GM19324 (cell line): Measurements from ENCODE around the gene FUBP1.
"Not testable (repeated sequence)": the region's sequence is repeated elsewhere in the genome, so short reads cannot be mapped to it uniquely, and the experiment has no call there.

Experiments used
- ATAC-seq: cut with Tn5 transposase; IDR thresholded peaks from one replicate; pipeline ENCODE4 v1.9.1; 2021; ENCODE audit warnings: mild to moderate bottlenecking, moderate library complexity; ENCODE audit not compliant: unreplicated experiment, low FRiP score

Gene FUBP1

GRCh38 chr1:77951328-77951727 lies 27.5 kb downstream of the FUBP1 start:
- no peak for ATAC-seq

- ATAC-seq, result peak; percentile 69
Measured at GRCh38 chr1:77950873-77951272, 28.0 kb downstream of the FUBP1 start.

- ATAC-seq, result no peak
Measured at GRCh38 chr1:77948841-77949424, 29.9 kb downstream of the FUBP1 start.

DNA sequence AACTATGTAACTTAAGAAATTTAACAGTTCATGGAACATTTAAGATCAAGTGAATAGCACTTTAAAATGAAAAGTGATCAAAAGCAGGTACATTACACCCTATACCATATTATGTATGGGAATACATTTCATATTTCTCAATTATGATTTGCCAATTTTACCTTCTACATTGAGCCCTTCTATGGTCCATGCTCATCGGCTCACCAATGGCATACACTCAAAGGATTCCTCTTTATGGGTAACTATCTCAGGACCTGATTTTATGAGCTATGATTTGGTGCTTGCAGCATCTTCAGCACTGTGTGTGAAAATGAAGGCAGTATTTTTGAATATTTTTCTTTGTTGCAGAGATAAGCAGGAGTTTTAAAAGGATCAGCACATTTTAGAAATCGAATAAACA lies 33.5 kb downstream of the FUBP1 start:
- no peak for ATAC-seq

GRCh38 chr1:77942400-77943140 lies 36.3 kb downstream of the FUBP1 start:
- no peak for ATAC-seq

DNA sequence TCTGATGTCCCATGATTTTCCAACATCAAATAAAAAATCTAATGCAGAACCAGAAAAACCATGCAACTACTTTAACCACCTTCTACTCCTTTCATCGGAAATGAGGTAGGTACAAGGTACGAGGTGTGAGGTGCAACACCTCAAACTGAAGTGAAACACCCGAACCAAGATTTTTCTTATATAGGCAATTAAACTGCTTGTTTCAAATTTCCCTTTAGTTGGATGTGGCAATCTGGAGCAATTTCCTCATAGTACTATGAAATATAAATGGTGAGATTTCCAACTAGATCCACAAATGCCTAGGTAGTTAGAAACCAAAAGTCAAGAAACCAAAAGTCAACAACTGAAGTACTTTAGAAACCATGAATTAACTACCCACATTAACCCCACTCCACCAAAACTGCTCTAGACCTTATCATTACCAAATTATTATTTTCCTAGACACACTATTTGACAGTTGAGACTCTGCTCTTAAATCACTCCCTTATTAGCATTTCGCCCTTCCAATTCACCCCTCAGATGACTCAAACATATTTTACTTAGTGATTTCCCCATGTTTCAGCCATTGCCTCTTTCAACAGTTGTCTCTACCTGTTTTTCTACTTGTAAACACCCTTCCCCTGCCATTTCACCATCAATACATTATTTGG lies 37.8 kb downstream of the FUBP1 start:
- ATAC-seq, result no peak

GRCh38 chr1:77938651-77939050 lies 40.2 kb downstream of the FUBP1 start:
- ATAC-seq, result no peak

- no peak for ATAC-seq
Measured at GRCh38 chr1:77929806-77930205, 49.1 kb downstream of the FUBP1 start.

DNA sequence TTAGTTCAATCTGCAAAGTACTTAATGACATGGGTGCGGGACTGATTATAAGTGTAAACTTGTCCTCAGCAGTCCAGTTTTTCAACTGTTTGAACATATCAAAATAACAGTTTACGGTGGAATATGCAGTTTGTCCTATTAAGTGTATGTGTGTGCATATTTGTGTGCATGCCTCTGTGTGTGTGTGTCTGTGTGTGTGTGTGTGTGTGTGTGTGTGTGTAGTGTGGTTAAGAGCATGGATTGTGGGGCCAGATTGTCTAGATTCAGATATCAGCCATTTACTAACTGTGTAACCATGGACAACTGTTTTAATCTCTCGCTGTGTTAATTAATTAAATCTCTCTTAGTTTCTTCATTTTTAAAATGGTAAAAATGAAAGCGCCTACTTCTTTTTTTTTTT lies 51.5 kb downstream of the FUBP1 start:
- no peak for ATAC-seq

- ATAC-seq, result no peak
Measured at GRCh38 chr1:77926561-77927357, 52.1 kb downstream of the FUBP1 start.

GRCh38 chr1:77925956-77926355 lies 52.9 kb downstream of the FUBP1 start:
- no peak for ATAC-seq

GRCh38 chr1:77925518-77925917 lies 53.4 kb downstream of the FUBP1 start:
- ATAC-seq, result no peak

GRCh38 chr1:77918918-77919317 lies 60.0 kb downstream of the FUBP1 start:
- not testable (repeated sequence) for ATAC-seq

DNA sequence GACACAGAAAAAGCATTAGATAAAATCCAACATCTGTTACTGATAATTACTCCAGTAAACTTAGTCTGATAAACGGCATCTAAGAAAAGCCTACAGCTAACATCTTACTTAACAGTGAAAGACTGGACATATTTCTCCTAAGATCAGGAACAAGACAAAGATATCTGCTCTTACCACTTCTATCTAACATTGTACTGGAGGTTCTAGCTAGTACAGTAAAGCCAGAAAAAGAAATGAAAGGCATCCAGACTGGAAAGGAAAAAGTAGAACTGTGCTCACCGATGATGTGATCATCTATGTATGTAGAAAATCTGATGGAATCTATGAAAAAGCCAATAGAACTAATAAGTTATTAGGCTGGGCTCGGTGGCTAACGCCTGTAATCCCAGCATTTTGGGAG lies 68.8 kb downstream of the FUBP1 start:
- no peak for ATAC-seq

DNA sequence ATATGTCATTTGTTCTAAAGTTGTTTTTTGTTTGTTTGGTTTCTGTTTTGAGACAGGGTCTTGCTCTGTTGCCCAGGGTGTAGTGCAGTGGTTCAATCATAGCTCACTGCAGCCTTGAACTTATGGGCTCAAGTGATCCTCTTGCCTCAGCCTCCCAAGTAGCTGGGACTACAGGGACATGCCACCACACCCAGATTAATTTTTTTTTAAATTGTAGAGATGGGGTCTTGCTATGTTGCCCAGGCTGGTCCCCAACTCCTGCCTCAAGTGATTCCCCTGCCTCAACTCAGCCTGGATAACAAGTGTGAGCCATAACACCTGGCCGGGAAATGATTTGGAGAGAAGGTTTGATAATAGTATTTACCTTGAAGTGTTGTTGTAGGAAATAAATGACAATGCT lies 72.2 kb downstream of the FUBP1 start:
- no peak for ATAC-seq

DNA sequence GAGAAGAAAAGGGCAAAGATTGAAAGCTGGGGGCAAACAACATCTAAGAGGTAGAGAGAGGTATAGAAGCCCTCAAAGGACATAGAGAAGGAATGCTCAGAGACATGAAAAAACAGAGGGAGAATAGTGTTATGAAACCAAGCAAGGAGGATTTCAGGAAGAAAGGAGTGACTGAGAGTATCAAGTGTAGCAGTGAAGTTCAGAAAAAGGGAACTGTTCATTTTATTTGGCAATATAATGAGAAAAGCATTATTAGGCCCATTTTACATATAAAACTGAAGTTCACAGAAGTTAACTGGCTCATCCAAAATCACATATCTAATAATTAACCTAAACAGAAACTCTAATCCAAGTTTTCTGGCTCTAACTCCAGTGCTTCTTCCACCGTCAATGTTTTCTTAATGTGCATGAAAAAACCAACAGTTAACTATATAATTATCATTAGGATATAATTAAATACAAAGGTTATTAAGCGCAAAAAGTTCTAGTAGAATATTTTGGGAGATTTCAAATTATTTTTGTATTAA lies 72.8 kb downstream of the FUBP1 start:
- ATAC-seq, result no peak

DNA sequence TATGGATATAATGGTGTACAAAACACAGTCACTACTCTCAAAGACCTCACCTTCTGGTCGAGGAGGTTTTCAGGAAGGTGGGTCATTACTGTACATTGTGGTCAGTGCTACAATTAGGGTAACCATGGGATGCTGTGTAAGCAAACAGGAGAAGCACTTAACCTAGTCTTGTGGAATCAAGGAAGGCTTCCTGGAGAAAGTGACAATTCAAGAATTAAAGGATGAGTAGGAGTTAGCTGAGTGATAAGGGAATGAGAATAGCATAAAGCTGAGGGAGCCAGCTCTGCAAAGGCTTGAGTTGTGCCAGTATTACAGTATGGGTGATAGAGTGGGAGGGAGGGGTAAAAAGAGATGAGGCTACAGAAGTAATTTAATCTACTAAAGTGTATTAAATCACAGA lies 73.3 kb downstream of the FUBP1 start:
- ATAC-seq, result no peak

DNA sequence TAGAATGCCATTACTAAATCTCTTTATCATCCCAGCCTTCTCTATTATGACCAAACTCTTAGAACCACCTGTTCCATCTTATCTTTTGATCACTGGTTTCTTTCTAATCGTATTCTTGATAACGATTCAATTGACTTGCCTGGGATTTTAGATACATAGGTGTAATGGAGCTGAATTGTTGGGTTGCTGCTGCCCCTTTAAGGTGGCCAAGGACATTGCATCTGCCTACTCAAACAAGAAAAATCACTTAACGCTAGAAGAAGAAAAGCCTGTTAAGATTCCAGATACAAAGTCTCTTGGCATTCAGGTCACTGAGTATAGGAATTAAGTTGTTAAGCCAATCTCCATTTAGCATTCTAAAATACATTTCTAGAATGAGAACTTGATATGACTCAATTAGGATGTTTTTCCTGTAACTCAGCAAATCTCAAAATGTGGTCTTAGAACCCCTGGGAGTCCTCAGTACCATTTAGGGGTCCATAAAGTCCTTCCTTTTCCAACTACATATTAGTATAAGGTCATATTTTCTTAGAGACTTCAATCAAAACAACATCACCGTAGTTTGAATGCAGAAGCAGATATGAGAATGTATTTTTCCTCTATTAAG lies 78.1 kb downstream of the FUBP1 start:
- no peak for ATAC-seq

- no peak for ATAC-seq
Measured at GRCh38 chr1:77899647-77900320, 79.1 kb downstream of the FUBP1 start.
